ENCODE results near the gene TPSD1. TPM values are rescaled to one million over a fixed set of nuclear protein-coding genes. Genes with fewer than 3 reads are reported as not detected.
A peak's percentile ranks its signal among the peaks of the same experiment; 100 is the strongest.

TPSD1 gene
- total RNA-seq, 1 experiment from 2014 or later, result not detected

GRCh38 chr16:1259760-1260068 lies 3.8 kb downstream of the TPSD1 start:
- no peaks in the 10 kb centered on the region for H3F3A ChIP-seq (ENCODE audit: low read length, unreplicated experiment)
- H3K36me3 ChIP-seq (ENCODE audit: low read depth, low read length), result no peaks in the 10 kb centered on the region
- H3K9ac ChIP-seq (ENCODE audit: low read length), result no peak overlapping the region
- no peak overlapping the region for H3K4me2 ChIP-seq (ENCODE audit: low read length)
- no peak for TF ChIP-seq CTCF (conservative IDR thresholded peaks at IDR 0.05; ENCODE audit: low read depth, low read length)
- TF ChIP-seq EZH2 (IDR thresholded peaks at IDR 0.05; ENCODE audit: low read length, unreplicated experiment), result no peak
- TF ChIP-seq EZH2phosphoT487 (IDR thresholded peaks at IDR 0.05; ENCODE audit: borderline replicate concordance, low read length), result no peak
- ChIA-PET CTCF (no interaction called here), POLR2A (ENCODE audit: unreplicated experiment) (no interaction called here)
- H3K9me3 ChIP-seq (ENCODE audit: low read length), result no peaks in the 10 kb centered on the region
- no TSS peak for BruUV-seq (replicated peaks)
- intact Hi-C loops (cut with micrococcal nuclease), result no loop called here
- no peak overlapping the region for H3K27ac ChIP-seq (ENCODE audit: low read length)
- no peaks in the 10 kb centered on the region for H3K79me2 ChIP-seq (ENCODE audit: low read length)
- H3K27me3 ChIP-seq (ENCODE audit: low read length), result peaks cover 31% of the 10 kb centered on the region
- no peaks in the 10 kb centered on the region for H3K9me2 ChIP-seq (replicated peaks; ENCODE audit: low read length)
- H2AFZ ChIP-seq (ENCODE audit: low read length), result no peak overlapping the region
- no peaks in the 10 kb centered on the region; the same call in 1 of the 2 replicates for H3K4me1 ChIP-seq (ENCODE audit: insufficient read depth, low read length)
- H4K20me1 ChIP-seq (ENCODE audit: low read length), result no peaks in the 10 kb centered on the region
- DNase-seq (no peak), ATAC-seq (no peak)
- H3K4me3 ChIP-seq (ENCODE audit: low read length), result no peak overlapping the region

GRCh38 chr16:1260101-1260680 lies 4.3 kb downstream of the TPSD1 start:
- no peak for ATAC-seq
- no peaks in the 10 kb centered on the region for H3K79me2 ChIP-seq (ENCODE audit: low read length)
- TF ChIP-seq EZH2 (IDR thresholded peaks at IDR 0.05; ENCODE audit: low read length, unreplicated experiment) (no peak), EZH2phosphoT487 (IDR thresholded peaks at IDR 0.05; ENCODE audit: borderline replicate concordance, low read length) (no peak), CTCF (conservative IDR thresholded peaks at IDR 0.05; ENCODE audit: low read depth, low read length) (no peak)

GRCh38 chr16:1261131-1261892 lies 5.4 kb downstream of the TPSD1 start:
- Histone ChIP-seq H3K27me3 (ENCODE audit: low read length) (peaks cover 31% of the 10 kb centered on the region), H3K79me2 (ENCODE audit: low read length) (no peaks in the 10 kb centered on the region), H3K9me3 (ENCODE audit: low read length) (no peaks in the 10 kb centered on the region), H3K9ac (ENCODE audit: low read length) (no peak overlapping the region), H3K4me1 (ENCODE audit: insufficient read depth, low read length) (no peaks in the 10 kb centered on the region; the same call in 1 of the 2 replicates), H4K20me1 (ENCODE audit: low read length) (no peaks in the 10 kb centered on the region), H3K9me2 (replicated peaks; ENCODE audit: low read length) (no peaks in the 10 kb centered on the region), H3K4me3 (ENCODE audit: low read length) (no peak overlapping the region), H3K36me3 (ENCODE audit: low read depth, low read length) (no peaks in the 10 kb centered on the region), H3K27ac (ENCODE audit: low read length) (no peak overlapping the region), H3K4me2 (ENCODE audit: low read length) (peak overlapping the region; percentile 34; the same call in 1 of the 2 replicates), H3F3A (ENCODE audit: low read length, unreplicated experiment) (no peaks in the 10 kb centered on the region), H2AFZ (ENCODE audit: low read length) (no peak overlapping the region)
- no peak for TF ChIP-seq CTCF (conservative IDR thresholded peaks at IDR 0.05; ENCODE audit: low read depth, low read length)
- no peak for TF ChIP-seq EZH2 (IDR thresholded peaks at IDR 0.05; ENCODE audit: low read length, unreplicated experiment)
- TF ChIP-seq EZH2phosphoT487 (IDR thresholded peaks at IDR 0.05; ENCODE audit: borderline replicate concordance, low read length), result no peak
- DNase-seq, result peak; percentile 48
- no TSS peak for BruUV-seq (replicated peaks)
- ATAC-seq, result peak; percentile 39
- POLR2A ChIA-PET (ENCODE audit: unreplicated experiment), result no interaction called here
- CTCF ChIA-PET, result no interaction called here
- intact Hi-C loops (cut with micrococcal nuclease), result no loop called here

More at GRCh38 chr16:1260101-1260680, 4.3 kb downstream of the TPSD1 start:
- no peaks in the 10 kb centered on the region for H3K36me3 ChIP-seq (ENCODE audit: low read depth, low read length)
- no peak overlapping the region for H2AFZ ChIP-seq (ENCODE audit: low read length)
- H3K9me2 ChIP-seq (replicated peaks; ENCODE audit: low read length), result no peaks in the 10 kb centered on the region
- no peaks in the 10 kb centered on the region; the same call in 1 of the 2 replicates for H3K4me1 ChIP-seq (ENCODE audit: insufficient read depth, low read length)
- no peak overlapping the region for H3K4me2 ChIP-seq (ENCODE audit: low read length)
- H4K20me1 ChIP-seq (ENCODE audit: low read length), result no peaks in the 10 kb centered on the region
- no peak overlapping the region for H3K9ac ChIP-seq (ENCODE audit: low read length)
- no peak overlapping the region for H3K4me3 ChIP-seq (ENCODE audit: low read length)
- ChIA-PET POLR2A (ENCODE audit: unreplicated experiment) (no interaction called here), CTCF (no interaction called here)
- no peaks in the 10 kb centered on the region for H3F3A ChIP-seq (ENCODE audit: low read length, unreplicated experiment)
- intact Hi-C loops (cut with micrococcal nuclease), result no loop called here
- H3K27ac ChIP-seq (ENCODE audit: low read length), result no peak overlapping the region
- no TSS peak for BruUV-seq (replicated peaks)
- H3K27me3 ChIP-seq (ENCODE audit: low read length), result peaks cover 31% of the 10 kb centered on the region
- DNase-seq, result no peak
- no peaks in the 10 kb centered on the region for H3K9me3 ChIP-seq (ENCODE audit: low read length)
